Activated T-cell treated with anti-CD3 and anti-CD28 coated beads for 4 hours (primary cell): ENCODE data around the gene CAMKMT.

Experiments
- DNase-seq: peaks from one replicate; pipeline ENCODE4 v3.0.0-alpha.2; 2020

CAMKMT gene

GRCh38 chr2:44668336-44668735, 306.6 kb downstream of the CAMKMT start:
- no peak for DNase-seq

GRCh38 chr2:44671276-44671675, 309.5 kb downstream of the CAMKMT start:
- no peak for DNase-seq

- no peak for DNase-seq
Observed at GRCh38 chr2:44671916-44672315, 310.2 kb downstream of the CAMKMT start.

GRCh38 chr2:44672431-44672830, 310.7 kb downstream of the CAMKMT start:
- DNase-seq, result no peak

GRCh38 chr2:44674473-44675284, 312.9 kb downstream of the CAMKMT start:
- DNase-seq, result no peak

GRCh38 chr2:44676379-44676778, 314.6 kb downstream of the CAMKMT start:
- no peak for DNase-seq

- no peak for DNase-seq
Observed at GRCh38 chr2:44679584-44679983, 317.8 kb downstream of the CAMKMT start.

GRCh38 chr2:44679990-44680389, 318.2 kb downstream of the CAMKMT start:
- no peak for DNase-seq

GRCh38 chr2:44680424-44680971, 318.8 kb downstream of the CAMKMT start:
- DNase-seq, result no peak

GRCh38 chr2:44680983-44681531, 319.3 kb downstream of the CAMKMT start:
- DNase-seq, result no peak

- DNase-seq, result no peak
Observed at GRCh38 chr2:44682459-44682858, 320.7 kb downstream of the CAMKMT start.

- DNase-seq, result no peak
Observed at GRCh38 chr2:44684559-44684958, 322.8 kb downstream of the CAMKMT start.

- DNase-seq, result no peak
Observed at GRCh38 chr2:44686561-44686960, 324.8 kb downstream of the CAMKMT start.

- DNase-seq, result no peak
Observed at GRCh38 chr2:44687686-44688455, 326.1 kb downstream of the CAMKMT start.

GRCh38 chr2:44688456-44689124, 326.8 kb downstream of the CAMKMT start:
- DNase-seq, result no peak

- no peak for DNase-seq
Observed at GRCh38 chr2:44689516-44689915, 327.8 kb downstream of the CAMKMT start.

- no peak for DNase-seq
Observed at GRCh38 chr2:44691174-44691785, 329.5 kb downstream of the CAMKMT start.

- DNase-seq, result no peak
Observed at GRCh38 chr2:44692821-44693220, 331.1 kb downstream of the CAMKMT start.

- no peak for DNase-seq
Observed at GRCh38 chr2:44700824-44701223, 339.1 kb downstream of the CAMKMT start.

- DNase-seq, result no peak
Observed at GRCh38 chr2:44705356-44705755, 343.6 kb downstream of the CAMKMT start.

- no peak for DNase-seq
Observed at GRCh38 chr2:44705876-44706480, 344.2 kb downstream of the CAMKMT start.
